Kidney epithelial cell (primary cell): ENCODE data around the gene ROCK2. TPM values are rescaled to one million over a fixed set of nuclear protein-coding genes. Genes with fewer than 3 reads are reported as not detected.
"Not testable (repeated sequence)": the region's sequence is repeated elsewhere in the genome, so short reads cannot be mapped to it uniquely, and the experiment has no call there.

ENCODE experiments used
- DNase-seq: peaks from one replicate; pipeline ENCODE4 v3.0.0-alpha.2; 2010; ENCODE audit warnings: low read depth
- H3K27me3 ChIP-seq: 2 replicates; pipeline ENCODE4 v1.6.0; 2011; ENCODE audit warnings: low read length; ENCODE audit not compliant: control insufficient read depth, insufficient read depth
- H3K36me3 ChIP-seq: 2 replicates; pipeline ENCODE4 v1.5.1; 2011; ENCODE audit warnings: low read length; ENCODE audit not compliant: control insufficient read depth, insufficient read depth
- H3K4me3 ChIP-seq: 2 replicates; pipeline ENCODE4 v1.5.1; 2011; ENCODE audit warnings: low read depth, mild to moderate bottlenecking, control low read depth, low read length
- CTCF ChIP-seq: IDR thresholded peaks from 2 replicates; pipeline ENCODE4 v1.5.1; 2011; ENCODE audit warnings: mild to moderate bottlenecking, moderate library complexity, low read length, control low read depth, inconsistent platforms; ENCODE audit not compliant: insufficient read depth, poor library complexity, severe bottlenecking
- total RNA-seq: library from RNA; depleted of rRNA; stranded (reverse); fragments of >200 nt; gene quantifications from 2 replicates; pipeline ENCODE4 v1.2.3, GENCODE V29; 2015

The ROCK2 gene
- total RNA-seq, 1 donor from 2014 or later = 26.4 TPM

DNA sequence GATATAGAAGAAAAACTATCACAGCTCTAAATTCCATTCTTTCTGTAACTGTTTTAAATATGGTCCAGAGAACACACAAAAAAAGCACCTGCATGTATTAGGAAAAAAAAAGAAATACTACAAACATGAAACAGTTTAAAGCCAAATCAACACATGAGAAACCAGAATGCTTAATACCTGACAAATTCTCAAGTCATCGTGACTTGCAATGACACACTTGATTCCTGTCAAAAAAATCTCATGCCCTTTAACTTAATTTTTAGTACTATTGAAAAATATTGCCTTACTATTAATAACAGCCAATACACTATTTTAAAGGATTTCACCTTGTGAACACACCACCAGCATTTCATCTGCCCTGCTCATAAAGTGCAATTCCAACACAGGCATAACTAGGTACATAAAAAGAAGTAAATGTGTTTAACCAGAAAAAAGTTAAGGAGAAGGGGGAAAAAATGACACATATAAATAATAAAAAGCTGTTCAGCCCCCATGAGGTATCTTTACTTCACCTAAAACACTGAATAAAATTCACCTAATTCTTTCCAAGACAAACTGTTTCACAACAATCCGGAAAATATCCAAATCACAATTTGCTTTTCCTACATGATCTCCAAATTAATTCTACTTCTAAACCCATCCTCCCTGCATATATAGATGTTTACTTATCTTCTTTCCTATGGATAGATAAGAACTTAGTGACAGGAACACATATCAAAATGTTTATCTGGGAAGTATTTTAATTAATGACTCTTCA is 10.8 kb downstream of the ROCK2 start:
- H3K27me3 ChIP-seq = no peaks in the 10 kb centered on the region
- no peak for TF ChIP-seq CTCF
- H3K36me3 ChIP-seq = no peaks in the 10 kb centered on the region
- H3K4me3 ChIP-seq = no peak overlapping the region
- no peak for DNase-seq

DNA sequence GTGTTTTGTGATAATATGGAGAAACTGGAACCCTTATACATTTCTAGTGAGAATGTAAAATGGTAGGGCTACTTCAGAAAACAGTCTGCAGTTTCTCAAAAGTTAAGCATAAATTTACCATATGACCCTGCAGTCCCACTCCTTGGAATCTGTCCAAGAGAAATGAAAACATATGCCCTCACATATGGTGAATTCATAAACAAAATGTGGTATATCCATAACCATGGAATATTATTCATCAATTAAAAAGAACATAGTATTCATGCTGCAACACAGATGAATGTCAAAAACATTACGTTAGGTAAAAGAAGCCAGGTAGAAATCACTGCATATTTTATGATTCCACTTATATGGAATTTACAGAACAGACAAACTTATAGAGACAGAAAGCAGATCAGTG is 11.8 kb downstream of the ROCK2 start:
- Histone ChIP-seq H3K36me3 (no peaks in the 10 kb centered on the region), H3K27me3 (no peaks in the 10 kb centered on the region), H3K4me3 (no peak overlapping the region)
- no peak for TF ChIP-seq CTCF
- no peak for DNase-seq

- no peak for DNase-seq
- no peaks in the 10 kb centered on the region for H3K36me3 ChIP-seq
- no peaks in the 10 kb centered on the region for H3K27me3 ChIP-seq
- TF ChIP-seq CTCF = no peak
- H3K4me3 ChIP-seq = no peak overlapping the region
Measured at GRCh38 chr2:11330457-11331142, 13.8 kb downstream of the ROCK2 start.

DNA sequence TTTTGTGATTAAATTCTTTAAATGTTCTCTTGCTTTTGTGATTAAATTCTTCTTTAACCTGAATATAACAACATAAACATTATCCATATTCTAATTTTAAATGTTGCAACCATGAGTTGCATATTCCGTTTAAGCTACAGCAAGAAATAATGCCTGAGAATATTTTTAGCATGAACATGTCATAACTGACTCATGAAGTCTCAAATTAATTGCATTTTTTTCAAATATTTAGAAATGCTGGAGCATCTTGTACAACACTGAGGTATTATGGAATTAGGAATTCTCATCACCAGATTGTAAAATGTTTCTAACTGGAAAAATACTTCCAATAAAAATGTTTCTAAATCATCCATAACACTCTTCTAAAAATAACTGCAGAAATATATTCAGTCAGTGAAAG is 14.7 kb downstream of the ROCK2 start:
- Histone ChIP-seq H3K27me3 (no peaks in the 10 kb centered on the region), H3K4me3 (no peak overlapping the region), H3K36me3 (no peaks in the 10 kb centered on the region)
- TF ChIP-seq CTCF = no peak
- DNase-seq = no peak

GRCh38 chr2:11328522-11328921 is 15.9 kb downstream of the ROCK2 start:
- H3K4me3 ChIP-seq, DNase-seq, H3K36me3 ChIP-seq, H3K27me3 ChIP-seq: not testable (repeated sequence)

DNA sequence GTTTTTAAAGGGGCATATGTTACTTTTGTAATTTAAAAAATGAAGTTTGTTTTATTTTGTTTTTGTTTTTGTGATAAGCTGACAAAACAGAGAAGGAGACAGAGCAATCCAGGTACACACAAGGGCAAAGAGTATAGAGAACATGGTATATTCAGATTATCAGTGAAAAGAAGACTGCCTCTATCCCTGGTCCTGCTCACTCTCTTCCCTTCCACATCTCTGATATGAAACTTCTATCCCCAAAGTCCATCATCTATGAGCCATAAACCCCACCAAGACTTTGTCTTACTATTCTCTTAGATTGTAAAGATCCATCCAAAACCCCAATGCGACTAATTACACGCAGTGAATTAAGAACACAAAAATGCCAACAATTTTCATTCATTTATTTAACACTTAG is 16.6 kb downstream of the ROCK2 start:
- TF ChIP-seq CTCF = no peak
- H3K4me3 ChIP-seq = no peak overlapping the region
- H3K36me3 ChIP-seq = no peaks in the 10 kb centered on the region
- DNase-seq = no peak
- H3K27me3 ChIP-seq = no peaks in the 10 kb centered on the region
